Ishikawa (cell line): Measurements from ENCODE around the gene SMPDL3B.

Source experiments
- EGR1 ChIP-seq: IDR thresholded peaks from 2 replicates; pipeline ENCODE4 v1.6.1; 2012
- EP300 ChIP-seq: IDR thresholded peaks from 2 replicates; pipeline ENCODE4 v1.6.1; 2012; ENCODE audit warnings: borderline replicate concordance
- FOXM1 ChIP-seq: IDR thresholded peaks from 2 replicates; pipeline ENCODE4 v1.6.1; 2012; ENCODE audit warnings: low read depth, borderline replicate concordance
- MAX ChIP-seq: IDR thresholded peaks from 2 replicates; pipeline ENCODE4 v1.6.1; 2012
- RAD21 ChIP-seq: IDR thresholded peaks from 2 replicates; pipeline ENCODE4 v1.6.1; 2012; ENCODE audit warnings: low read depth
- REST ChIP-seq: IDR thresholded peaks from 2 replicates; pipeline ENCODE4 v1.6.1; 2012; ENCODE audit warnings: low read depth, mild to moderate bottlenecking
- TAF1 ChIP-seq: IDR thresholded peaks from 2 replicates; pipeline ENCODE4 v1.6.1; 2012; ENCODE audit warnings: low read depth, mild to moderate bottlenecking
- TCF12 ChIP-seq: IDR thresholded peaks from 2 replicates; pipeline ENCODE4 v1.6.1; 2012; ENCODE audit warnings: low read depth
- USF1 ChIP-seq: IDR thresholded peaks from 2 replicates; pipeline ENCODE4 v1.6.1; 2012
- YY1 ChIP-seq: IDR thresholded peaks from 2 replicates; pipeline ENCODE4 v1.6.1; 2012; ENCODE audit warnings: low read depth
- ZBTB7A ChIP-seq: IDR thresholded peaks from 2 replicates; pipeline ENCODE4 v1.6.1; 2012; ENCODE audit warnings: low read depth

- no peak for TF ChIP-seq ZBTB7A
- no peak for TF ChIP-seq USF1
- no peak for TF ChIP-seq TAF1
- TF ChIP-seq EP300: no peak
- TF ChIP-seq TCF12: no peak
- no peak for TF ChIP-seq YY1
- TF ChIP-seq FOXM1: no peak
- TF ChIP-seq MAX: no peak
- TF ChIP-seq EGR1: no peak
- TF ChIP-seq RAD21: no peak
- TF ChIP-seq REST: no peak
Observed at GRCh38 chr1:27891196-27891889, 43.5 kb upstream of the SMPDL3B start.
